UCSD-AML1 (cell line): ENCODE measurements around the gene WHRN.

Source experiments
- DNase-seq: peaks from one replicate; lab custom pipeline; 2025; ENCODE audit not compliant: unreplicated experiment; lab: John Stamatoyannopoulos, UW

Gene WHRN

DNA sequence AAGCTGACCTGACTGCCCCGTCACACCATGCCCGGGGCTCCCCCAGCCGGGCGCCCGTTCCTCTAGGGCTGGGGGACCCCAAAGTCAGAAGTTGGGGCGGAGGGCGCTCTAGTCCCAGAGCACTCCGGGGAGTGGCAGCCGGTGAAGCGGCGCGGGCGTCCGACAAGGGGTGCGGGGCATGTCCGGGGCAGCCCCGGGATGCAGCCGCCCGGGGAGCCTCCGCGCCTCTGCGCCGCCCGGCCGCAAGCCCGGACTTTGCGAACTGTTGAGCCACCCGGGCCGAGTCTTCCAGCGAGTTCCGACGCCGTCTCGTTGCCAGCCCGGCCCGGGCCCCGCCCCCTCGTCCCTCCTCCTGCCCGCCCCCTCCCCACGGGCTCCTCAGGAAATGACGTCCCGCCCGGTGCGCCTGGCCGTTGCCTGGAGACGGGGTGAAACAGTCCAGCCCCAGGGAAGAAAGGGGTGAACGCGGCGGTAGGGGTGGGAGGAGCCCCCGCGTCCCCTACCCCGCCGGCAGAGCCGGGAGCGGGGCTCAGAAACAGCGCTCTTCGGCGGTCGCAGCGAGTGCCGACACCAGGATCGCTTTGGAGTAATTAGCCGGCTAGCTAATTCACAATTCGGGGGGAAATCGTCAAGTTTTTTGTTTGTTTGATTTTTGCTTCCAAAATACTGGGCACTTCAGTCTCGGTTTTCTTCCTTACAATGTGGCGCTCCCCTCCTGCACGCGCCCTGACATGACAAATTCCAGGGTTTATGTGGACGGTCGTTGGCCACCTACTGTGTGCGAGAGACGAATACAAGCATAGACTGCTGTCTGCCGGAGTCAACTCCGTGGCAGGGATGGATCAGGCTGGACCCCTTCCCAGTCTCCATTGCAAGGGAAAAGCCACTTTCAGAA lies at the start of gene WHRN:
TSS of gene WHRN (minus strand) at position 287 of the 895 bp plus-strand sequence. CDS start 672 bp downstream, outside the sequence.
- DNase-seq = peak; percentile 73

DNA sequence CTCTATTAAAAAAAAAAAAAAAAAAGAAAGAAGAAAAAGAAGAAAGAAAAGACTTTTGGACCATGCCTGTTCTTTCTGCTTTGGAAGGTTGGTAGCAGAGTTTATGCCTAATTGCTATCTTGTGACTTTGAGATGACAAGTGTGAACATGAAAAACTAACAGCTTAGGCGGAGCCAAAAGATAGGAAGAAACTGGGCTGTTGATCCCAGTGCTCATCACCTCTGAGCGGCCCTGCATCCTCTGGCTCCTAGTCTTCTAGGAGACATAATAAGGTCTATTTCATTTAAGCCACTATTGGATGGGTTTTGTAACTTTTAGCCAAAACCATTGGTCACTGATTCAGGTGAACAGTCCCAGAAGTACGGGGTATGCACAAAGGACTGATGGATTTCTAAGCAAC lies 47.9 kb upstream of the WHRN start:
- DNase-seq = no peak

DNA sequence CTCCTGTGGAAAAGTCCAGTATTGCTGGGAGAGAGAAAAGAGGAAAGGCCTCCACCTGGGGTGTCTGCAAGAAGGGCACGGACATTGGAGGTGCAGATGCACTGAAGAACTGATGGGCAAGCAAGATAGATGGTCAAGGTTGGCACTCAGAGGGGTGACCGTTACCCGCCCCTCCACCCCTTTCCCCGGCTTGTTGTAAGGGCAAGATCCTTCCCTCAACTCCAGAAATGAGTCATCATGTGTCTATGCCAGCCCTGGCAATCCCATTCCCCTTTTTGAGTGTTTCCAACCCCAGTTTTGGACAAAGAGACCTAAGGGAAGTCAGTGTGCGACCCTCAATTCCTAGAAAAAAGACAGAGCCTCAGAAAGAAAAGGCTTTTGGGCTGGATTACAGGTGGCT lies 47.4 kb upstream of the WHRN start:
- DNase-seq = no peak

DNA sequence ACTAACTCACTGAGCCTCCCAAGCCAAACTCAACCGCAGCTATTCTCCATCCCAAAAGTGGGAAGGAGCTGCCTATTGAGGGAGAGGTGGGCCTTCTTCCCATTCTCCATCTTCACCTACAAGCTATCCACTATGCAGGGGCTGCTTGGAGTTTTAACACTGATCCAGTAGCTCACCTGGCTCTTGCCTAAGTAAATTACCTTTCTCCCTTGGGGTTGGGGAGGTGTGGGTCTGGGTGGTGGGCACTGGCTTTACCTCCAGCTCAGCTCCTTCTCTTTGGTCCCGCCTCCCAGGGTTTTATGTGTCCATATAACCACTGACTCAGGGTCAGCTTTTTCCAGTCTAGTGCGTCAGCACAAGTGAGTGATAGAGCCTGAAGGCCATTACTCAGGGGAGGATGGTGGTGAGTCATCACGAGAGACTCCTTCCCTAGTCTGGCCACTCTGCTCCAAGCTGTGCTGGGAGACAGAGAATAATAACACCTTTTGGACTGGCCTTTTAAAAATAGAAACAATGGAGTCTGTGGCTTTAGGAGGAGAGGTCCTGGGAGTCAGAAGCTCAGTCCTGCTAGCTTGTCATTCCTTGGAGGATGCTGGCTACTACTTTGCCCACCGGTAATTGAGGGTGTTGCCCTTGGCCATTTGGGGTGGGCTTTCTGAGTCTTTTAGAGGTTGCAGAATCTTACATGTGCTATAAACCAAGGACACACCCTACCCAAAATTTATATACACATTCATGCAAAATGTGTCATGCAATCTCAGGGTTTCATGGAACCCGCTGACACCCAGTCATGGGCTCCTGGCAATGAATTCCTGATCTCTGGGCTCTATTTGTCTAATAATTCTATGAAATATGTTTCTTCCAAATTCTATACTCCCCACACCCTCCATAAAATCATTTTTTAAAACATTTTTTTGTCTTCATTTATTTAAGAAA lies 46.7 kb upstream of the WHRN start:
- no peak for DNase-seq

DNA sequence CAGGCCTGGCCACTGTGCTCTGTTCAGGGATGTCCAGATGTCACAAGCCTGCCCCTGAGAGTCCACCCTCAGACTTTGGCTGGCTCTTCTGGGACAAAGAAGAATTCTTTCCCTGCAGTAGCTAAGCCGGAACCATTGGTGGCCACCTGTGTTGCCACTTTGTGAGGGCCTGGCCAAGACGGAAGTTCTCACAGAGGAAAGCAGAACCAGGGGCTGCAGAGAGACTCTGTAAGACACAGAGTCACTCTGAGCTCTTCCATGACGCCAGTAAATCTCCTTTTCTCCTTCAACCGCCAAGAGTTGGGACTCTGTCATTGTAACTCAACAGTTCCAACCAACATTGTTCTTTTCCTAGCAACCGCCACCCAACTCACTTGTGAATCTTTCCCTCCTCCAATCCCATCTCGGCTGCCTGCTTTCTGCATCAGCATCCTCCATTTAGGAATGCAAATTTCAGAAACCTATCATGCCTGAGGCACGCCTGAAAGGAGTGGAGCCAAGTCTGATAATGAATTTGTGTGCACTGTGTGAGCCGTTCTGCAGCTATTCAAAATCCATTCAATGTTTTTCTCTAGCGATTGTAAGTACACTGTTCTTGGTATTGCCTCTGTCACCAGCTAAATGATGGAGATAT lies 44.5 kb upstream of the WHRN start:
- no peak for DNase-seq

DNA sequence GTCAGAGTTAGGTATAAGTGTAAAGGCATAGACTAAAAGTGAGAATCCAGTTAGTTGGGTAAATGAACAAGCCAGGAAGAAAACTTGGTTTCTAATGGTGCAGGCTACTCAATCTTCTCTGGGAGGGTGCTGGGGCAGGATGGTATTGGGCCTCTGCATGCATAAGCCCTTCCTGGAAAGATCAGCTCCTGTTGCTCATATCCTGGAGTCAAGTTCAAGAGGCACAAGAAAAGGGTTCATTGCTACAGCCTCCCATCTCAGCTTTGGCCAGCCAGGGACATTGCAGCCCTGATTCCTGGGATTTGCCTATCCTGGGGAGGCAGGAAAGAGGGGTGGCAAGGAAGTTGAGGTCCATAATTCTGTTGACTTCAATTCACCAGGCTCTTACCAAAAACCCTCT lies 41.6 kb upstream of the WHRN start:
- DNase-seq = no peak

DNA sequence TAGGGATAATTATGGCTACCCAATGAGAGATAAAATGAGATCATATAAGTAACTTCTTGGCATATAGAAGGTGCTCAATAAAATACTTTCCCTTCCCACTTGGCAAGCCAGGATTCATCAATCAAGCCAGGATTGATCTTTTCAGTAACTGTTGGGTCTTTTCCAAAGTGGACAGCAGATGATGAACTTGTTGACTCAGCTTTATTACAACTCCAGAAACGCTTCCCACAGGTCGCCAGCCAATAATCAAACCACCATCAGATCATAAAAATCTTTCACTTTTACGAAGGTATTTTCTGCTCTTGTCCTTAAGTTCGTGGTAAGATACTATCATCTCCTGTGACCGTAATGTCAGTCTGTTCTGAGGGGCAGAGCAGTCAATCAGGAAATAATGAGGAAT lies 39.8 kb upstream of the WHRN start:
- no peak for DNase-seq

DNA sequence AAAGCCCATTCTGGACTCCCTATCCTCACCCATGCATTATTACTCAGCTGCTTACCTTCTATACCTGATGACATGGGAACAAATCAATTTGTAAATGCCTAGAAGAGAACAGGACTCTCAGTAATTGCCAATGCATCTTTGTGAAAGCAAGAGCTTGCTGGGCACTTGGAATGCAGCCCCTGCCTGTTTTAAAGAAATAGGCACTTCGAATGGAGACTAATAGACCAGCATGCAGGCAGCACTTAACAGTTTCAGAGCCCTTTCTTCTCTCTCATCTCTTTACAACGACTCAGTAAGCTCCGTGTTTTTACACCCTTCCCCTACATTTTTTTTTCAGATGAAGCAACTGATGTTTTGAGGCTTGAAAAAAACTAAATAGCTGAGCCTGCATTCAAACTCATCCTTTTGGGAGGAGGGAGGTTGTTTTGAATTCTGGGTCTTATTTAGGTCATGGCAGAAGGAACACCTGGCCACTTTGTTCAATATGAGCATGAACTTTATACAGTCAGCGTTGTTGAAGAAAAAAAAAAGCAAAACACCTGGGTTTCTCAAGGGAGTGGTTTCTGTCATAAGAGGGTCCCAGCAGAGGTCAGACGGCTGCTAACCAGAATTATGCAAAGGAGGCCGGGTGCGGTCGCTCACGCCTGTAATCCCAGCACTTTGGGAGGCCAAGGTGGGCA lies 34.6 kb upstream of the WHRN start:
- DNase-seq = no peak

DNA sequence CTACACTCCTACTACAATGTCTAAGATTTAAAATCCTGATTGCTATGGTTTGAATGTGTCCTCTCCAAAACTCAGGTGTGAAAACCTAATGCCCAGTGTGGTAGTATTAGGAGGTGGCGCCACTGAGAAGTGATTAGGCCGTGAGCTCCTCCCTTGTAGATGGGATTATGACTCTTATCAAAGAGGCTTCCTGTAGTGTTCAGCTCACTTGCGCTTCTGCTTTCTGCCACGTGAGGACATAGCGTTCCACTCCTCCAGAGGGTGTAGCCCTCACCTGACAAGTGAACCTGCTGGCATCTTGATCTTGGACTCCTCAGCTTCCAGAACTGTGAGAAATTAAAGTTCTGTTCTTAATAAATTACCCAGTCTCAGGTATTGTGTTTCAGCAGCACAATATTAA lies 33.0 kb upstream of the WHRN start:
- DNase-seq = no peak

DNA sequence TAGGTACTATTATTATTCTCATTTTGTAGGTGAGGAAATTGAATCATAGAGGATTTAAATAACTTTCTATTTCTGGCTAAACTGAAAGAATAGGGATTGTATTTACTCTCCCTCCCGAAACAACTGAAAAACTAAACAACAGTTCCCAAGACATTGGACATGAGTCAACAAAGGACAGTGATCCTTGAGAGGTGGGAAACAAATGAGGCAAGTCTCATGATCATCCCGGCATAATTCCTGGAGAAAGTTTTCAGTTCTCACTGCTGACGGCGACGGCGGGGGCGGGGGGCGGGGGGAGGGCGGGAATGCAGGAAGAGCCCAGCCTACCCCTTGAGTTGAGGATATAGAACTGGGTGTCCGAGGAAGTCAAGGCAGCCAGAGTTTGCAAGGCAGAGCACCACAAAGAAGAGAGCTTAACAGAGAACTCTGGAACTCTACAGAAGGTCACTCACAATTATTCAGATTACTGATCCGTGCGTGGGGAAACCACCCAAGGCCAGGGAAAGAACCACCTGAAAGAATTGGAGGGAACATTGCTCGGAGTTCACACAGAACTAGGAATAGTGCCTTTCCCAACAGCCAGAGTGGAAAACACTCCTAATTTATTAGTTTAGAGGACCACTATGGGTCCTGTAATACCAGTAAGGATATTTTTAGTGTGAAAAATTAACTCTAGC lies 27.4 kb upstream of the WHRN start:
- no peak for DNase-seq

DNA sequence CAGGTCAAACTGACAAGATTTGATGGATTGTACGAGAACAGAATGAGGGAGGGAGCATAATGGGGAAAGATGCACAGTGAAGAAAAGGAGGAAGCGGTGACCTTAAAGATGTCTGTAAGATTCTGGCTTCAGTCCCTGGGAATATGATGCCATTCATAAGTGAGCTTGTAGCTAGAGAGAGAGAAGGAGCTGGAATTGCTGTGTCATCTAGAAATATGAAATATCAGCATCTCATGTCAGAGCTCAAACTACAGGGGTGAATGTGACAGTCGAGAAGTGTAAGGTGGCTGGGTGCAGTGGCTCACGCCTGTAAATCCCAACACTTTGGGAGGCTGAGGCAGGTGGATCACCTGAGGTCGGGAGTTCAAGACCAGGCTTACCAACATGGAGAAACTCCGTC lies 24.0 kb upstream of the WHRN start:
- no peak for DNase-seq

DNA sequence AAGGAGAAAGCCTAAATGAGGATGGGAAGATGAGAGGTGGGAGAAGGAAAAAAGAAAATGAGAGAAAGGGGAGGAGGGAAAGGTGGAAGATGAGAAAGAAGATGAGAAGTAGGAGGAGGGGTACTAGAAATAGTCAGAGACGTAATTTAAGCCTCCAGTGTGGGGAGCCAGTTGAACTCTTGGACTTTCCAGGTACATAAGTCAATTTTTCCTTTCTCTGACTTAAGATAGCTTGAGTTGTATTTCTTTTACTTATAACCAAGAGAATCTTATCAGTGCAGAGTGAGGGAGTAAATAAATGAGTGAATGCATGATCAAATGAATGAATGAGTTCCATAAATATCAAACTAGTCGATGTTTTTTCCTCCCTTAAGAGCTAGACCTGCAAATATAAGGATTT lies 21.5 kb upstream of the WHRN start:
- no peak for DNase-seq

DNA sequence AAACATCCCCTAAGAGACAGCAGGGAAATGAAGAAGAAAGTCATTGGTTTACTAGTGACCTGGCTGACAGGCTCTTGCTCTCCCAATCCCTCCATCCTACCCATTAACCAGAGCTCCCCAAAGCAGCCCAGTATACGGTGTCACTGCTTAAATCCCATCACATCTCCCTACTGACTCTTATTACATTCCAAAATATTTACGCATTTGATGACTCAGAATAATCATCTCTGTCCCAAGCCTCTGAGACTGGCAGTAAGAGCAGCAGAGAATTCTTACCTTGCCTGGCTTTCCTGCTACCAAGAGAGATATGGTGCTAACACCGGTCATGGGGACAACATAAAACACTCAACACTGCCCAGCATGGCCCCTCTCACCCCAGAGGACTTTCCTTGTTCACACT lies 20.2 kb upstream of the WHRN start:
- no peak for DNase-seq

DNA sequence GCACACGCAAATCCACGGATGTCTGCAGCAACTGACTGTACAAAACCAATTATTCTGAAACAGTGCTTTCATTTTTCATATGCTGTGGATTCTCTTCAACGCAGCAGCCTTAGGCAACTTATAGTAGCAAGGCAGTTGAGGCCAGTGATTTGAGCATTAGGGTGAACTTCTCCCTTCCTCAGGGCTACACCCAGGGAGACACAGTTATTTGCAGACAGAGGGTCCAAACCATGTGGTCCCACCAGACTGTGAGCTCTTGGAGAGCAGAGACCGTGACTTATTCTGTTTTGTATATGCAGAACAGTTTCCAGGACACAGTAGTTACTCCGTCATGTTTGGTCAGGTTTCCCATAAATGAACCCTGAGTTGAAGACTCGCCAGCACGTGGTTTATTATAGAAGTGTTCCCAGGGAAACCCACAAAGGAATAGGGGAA lies 19.0 kb upstream of the WHRN start:
- DNase-seq = no peak

DNA sequence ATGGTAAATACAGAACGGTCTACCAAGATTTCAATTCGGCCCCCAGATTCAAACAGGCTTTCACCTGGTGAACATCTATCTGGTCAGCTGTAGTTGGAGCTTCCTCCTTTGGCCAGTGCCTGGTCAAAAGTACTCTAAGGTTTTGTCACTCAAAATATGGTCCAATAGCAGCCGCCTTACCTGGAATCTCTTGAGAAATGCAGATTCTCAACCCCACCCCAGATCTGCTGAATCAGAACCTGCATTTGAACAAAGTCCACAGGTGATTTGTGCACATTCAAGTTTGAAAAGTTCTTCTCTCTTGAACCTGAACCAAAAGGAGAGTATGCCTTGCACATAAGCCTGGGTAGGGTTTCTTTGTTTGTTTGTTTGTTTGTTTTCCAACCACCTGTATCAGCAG lies 17.6 kb upstream of the WHRN start:
- DNase-seq = no peak

DNA sequence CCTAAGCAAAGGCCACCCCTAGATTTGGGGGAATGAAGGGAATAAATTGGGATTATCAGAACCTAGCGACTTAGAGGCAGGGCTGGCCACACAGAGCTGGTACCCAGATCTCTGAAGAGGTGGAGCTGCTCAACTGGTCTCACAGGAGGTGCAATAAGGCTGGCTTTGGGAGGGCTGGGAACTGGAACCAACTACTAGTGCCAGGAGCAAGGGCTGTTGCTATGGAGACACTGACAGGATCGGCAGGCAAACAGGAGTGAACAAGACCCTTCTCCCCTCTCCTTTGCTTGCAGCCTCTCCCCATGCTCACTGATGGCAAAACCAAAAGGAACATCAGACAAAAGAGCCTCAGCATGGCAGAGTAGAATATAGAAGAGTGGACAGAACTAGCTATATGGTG lies 17.0 kb upstream of the WHRN start:
- DNase-seq = no peak

DNA sequence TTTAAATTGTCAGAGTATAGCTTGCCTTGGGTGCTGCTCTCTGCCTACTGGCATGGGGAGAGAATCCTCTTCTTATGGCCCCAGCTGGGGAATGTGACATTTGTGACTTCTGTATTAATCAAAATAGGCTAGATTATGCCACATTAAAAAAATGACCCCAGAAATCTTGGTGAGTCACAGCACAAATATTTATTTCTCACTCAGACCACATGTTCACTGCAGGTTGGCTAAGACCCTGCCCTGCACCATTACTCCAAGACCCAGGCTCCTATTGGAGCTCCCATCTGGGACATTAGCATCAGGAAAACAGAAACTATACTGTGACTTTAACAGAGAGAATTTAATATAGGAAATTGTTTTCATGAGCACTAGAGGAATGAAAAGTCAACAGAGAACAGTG lies 16.6 kb upstream of the WHRN start:
- DNase-seq = no peak

DNA sequence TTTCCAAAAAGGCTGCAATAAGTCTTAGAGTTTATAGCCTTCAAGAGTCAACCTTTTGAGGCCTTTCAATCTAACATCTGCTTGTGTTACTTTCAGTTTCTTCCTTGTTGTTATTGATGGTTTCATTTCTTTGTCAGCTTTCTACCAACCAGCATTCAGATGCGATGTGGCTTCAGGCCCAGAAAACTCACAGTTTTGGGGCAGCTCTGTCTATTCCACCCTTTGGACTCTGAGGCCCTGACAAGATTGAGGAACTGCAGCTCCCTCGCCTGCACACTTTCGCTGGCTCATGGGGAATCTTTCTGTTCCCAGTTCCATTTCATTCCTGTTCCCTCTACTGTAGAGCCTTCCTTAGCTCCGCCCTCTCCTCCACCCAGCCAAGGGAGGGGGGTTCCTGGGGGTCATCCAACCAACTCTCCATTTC lies 13.3 kb upstream of the WHRN start:
- no peak for DNase-seq

DNA sequence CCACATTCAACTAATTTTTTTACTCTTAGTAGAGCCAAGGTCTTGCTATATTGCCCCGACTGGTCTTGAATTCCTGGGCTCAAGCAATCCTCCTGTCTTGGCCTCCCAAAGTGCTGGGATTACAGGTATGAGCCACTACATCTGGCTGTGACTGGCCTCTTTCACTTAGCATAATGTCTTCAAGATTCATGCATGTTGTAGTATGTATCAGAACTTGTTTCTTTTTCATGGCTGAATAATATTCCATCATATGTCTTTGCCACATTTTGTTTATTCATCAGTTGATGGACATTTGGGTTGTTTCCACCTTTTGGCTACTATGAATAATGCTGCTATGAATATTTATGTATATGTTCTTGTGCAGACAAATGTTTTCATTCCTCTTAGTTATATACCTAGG lies 12.8 kb upstream of the WHRN start:
- no peak for DNase-seq

DNA sequence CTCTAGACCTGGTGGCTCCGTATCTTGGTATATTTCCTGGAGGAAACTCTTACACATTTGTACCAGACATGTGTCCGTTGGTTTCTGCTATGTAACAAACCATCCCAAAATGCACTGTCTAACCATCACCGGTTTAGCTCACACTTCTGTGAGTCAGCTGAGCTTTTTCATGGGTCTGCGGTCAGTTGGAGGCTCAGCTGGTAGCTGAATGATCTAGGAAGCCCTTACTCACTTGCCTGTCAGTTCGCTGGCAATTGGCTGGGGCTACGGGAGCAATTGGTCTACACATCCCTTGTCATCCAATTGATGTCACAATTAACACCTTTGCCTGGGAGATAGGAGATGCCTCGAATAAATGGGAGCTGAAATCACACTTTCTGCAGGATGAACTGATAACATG lies 11.6 kb upstream of the WHRN start:
- DNase-seq = no peak
